BE2C (cell line): ENCODE results near the gene CDC37L1.
"Not testable (repeated sequence)": the region's sequence is repeated elsewhere in the genome, so short reads cannot be mapped to it uniquely, and the experiment has no call there.

Source experiments
- DNase-seq: peaks from one replicate; pipeline ENCODE4 v3.0.0-alpha.2; 2020
- H3K27me3 ChIP-seq: fragments of 250-450 bp; sonication (Bioruptor Pico); 2 replicates; pipeline ENCODE4 v1.5.1; 2020; ENCODE audit warnings: mild to moderate bottlenecking
- H3K36me3 ChIP-seq: fragments of 250-450 bp; sonication (Bioruptor Pico); 2 replicates; pipeline ENCODE4 v1.5.1; 2020; ENCODE audit warnings: mild to moderate bottlenecking
- H3K4me1 ChIP-seq: fragments of 250-450 bp; sonication (Bioruptor Pico); 2 replicates; pipeline ENCODE4 v1.5.1; 2020
- H3K4me3 ChIP-seq: 2 replicates; pipeline ENCODE4 v1.5.1; 2011; ENCODE audit warnings: low read depth, low read length
- H3K9me3 ChIP-seq: fragments of 250-450 bp; sonication (Bioruptor Pico); 2 replicates; pipeline ENCODE4 v1.5.1; 2020
- CTCF ChIP-seq: IDR thresholded peaks from 2 replicates; pipeline ENCODE4 v1.5.1; 2012; ENCODE audit warnings: mild to moderate bottlenecking, low read depth, low read length

CDC37L1 gene

GRCh38 chr9:4642351-4642750 is 37.0 kb upstream of the CDC37L1 start:
- Histone ChIP-seq H3K36me3 (no peaks in the 10 kb centered on the region), H3K4me1 (no peaks in the 10 kb centered on the region), H3K4me3 (no peak overlapping the region), H3K27me3 (no peaks in the 10 kb centered on the region), H3K9me3 (no peaks in the 10 kb centered on the region)
- TF ChIP-seq CTCF = no peak
- no peak for DNase-seq

- Histone ChIP-seq H3K4me1 (no peaks in the 10 kb centered on the region), H3K27me3 (peaks cover 6% of the 10 kb centered on the region), H3K9me3 (no peaks in the 10 kb centered on the region), H3K4me3 (no peak overlapping the region), H3K36me3 (no peaks in the 10 kb centered on the region)
- no peak for TF ChIP-seq CTCF
- no peak for DNase-seq
Observed at GRCh38 chr9:4654084-4654483, 25.3 kb upstream of the CDC37L1 start.

- TF ChIP-seq CTCF = no peak
- Histone ChIP-seq H3K27me3 (peaks cover 6% of the 10 kb centered on the region), H3K4me3 (no peak overlapping the region), H3K36me3 (no peaks in the 10 kb centered on the region), H3K4me1 (no peaks in the 10 kb centered on the region), H3K9me3 (no peaks in the 10 kb centered on the region)
- no peak for DNase-seq
Observed at GRCh38 chr9:4654538-4654937, 24.8 kb upstream of the CDC37L1 start.

- H3K27me3 ChIP-seq, H3K4me3 ChIP-seq, H3K36me3 ChIP-seq: not testable (repeated sequence)
Observed at GRCh38 chr9:4656196-4656595, 23.2 kb upstream of the CDC37L1 start.

GRCh38 chr9:4656621-4657020 is 22.7 kb upstream of the CDC37L1 start:
- no peak for DNase-seq
- no peaks in the 10 kb centered on the region for H3K36me3 ChIP-seq
- TF ChIP-seq CTCF = no peak
- H3K4me1 ChIP-seq = no peaks in the 10 kb centered on the region
- H3K9me3 ChIP-seq = no peaks in the 10 kb centered on the region
- H3K4me3 ChIP-seq = no peak overlapping the region
- peaks cover 4% of the 10 kb centered on the region for H3K27me3 ChIP-seq

More at GRCh38 chr9:4656196-4656595, 23.2 kb upstream of the CDC37L1 start:
- DNase-seq, H3K4me1 ChIP-seq, H3K9me3 ChIP-seq: not testable (repeated sequence)

GRCh38 chr9:4657426-4658159 is 21.8 kb upstream of the CDC37L1 start:
- Histone ChIP-seq H3K9me3 (no peaks in the 10 kb centered on the region), H3K36me3 (no peaks in the 10 kb centered on the region), H3K4me1 (no peaks in the 10 kb centered on the region), H3K27me3 (peaks cover 2% of the 10 kb centered on the region; the same call in 1 of the 2 replicates), H3K4me3 (no peak overlapping the region)
- no peak for TF ChIP-seq CTCF
- DNase-seq = no peak

GRCh38 chr9:4660665-4661064 is 18.7 kb upstream of the CDC37L1 start:
- not testable (repeated sequence) for H3K4me1 ChIP-seq, H3K4me3 ChIP-seq, H3K36me3 ChIP-seq, DNase-seq, H3K27me3 ChIP-seq, H3K9me3 ChIP-seq
